ENCODE data around the gene KDM4C. TPM values are rescaled to one million over a fixed set of nuclear protein-coding genes. Genes with fewer than 3 reads are reported as not detected.

KDM4C gene
- total and polyA plus RNA-seq, 8 donors, result 6.7 to 129 (median 79.9) TPM

DNA sequence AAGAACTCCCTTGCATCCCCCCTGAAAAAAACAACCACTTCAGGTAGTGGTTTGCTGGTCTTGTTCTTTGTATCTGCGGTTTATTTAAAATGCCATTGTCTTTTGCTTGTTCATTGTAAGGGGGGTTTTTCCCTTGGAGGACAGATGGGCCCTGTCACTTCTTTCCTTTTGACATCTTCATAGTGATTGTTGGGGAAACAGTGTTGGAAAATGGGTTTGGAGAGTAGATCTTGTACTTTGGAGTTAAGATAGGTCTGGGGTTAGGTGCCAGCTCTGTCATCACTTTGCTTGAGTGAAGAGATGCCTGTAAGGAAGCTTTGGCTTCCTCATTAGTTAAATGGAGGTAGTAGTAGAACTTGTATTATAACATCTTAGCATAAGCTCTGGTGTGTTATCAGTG lies 112.4 kb downstream of the KDM4C start:
- intact Hi-C loops (cut with DNase I; ENCODE audit: low total_unique reads), result no loop called here
- Histone ChIP-seq H3K4me1 (peaks cover 0 to 25% (median 15%) of the 10 kb centered on the region in 4 donors), H3K27ac (no peak overlapping the region), H3K27me3 (no peaks in the 10 kb centered on the region), H3K9me3 (no peaks in the 10 kb centered on the region), H3K4me3 (no peak overlapping the region), H3K36me3 (peaks cover 0 to 2% (median 0%) of the 10 kb centered on the region in 4 donors)
- TF ChIP-seq POLR2AphosphoS5 (IDR thresholded peaks at IDR 0.05) (no peak), EP300 (IDR thresholded peaks at IDR 0.05) (no peak), POLR2A (IDR thresholded peaks at IDR 0.05) (no peak)
- TF ChIP-seq, protein P1, sequence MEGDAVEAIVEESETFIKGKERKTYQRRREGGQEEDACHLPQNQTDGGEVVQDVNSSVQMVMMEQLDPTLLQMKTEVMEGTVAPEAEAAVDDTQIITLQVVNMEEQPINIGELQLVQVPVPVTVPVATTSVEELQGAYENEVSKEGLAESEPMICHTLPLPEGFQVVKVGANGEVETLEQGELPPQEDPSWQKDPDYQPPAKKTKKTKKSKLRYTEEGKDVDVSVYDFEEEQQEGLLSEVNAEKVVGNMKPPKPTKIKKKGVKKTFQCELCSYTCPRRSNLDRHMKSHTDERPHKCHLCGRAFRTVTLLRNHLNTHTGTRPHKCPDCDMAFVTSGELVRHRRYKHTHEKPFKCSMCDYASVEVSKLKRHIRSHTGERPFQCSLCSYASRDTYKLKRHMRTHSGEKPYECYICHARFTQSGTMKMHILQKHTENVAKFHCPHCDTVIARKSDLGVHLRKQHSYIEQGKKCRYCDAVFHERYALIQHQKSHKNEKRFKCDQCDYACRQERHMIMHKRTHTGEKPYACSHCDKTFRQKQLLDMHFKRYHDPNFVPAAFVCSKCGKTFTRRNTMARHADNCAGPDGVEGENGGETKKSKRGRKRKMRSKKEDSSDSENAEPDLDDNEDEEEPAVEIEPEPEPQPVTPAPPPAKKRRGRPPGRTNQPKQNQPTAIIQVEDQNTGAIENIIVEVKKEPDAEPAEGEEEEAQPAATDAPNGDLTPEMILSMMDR (IDR thresholded peaks at IDR 0.05), result no peak
- DNase-seq, result no peak
- 91 to 97% (median 96%) methylated on average over 1 of the region's 1 CpG for WGBS, 5 donors

DNA sequence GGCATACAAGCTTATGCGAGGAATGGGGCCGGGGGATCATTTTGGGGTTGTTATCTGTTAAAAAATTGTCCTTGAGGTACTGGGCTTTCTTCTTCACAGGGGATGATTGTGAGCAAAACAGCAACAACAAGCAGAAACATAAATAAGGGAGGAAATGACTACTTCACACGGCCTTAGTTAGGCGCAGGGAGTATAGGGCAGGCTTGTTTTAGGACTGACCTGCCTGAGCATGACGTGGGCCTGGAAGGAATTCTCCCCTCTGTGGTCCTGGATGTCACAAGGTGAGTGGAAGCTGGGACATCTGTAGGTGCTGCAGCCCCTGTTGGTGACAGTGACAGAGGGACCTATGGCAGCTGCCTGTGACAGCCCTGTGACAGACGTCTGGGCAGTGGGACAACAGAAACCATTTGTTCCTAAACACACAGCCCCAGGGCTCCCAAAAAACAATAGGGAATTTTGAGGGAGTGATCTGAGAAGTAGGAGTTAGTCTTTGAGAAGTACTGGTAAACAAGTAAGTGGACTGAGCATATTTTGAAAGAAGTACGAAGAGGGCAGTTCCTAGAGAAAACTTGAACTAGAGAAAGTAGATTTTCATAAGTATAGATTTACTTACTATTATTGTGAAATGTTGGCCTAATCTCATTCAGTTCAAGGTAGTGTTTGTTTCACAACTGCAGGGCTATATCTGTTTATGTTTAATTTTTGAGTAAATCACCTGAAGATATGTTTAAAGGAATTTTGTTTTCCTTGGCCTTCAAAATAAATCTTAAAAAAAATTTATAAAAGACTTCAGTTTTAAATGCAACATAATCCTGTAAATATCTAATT lies 113.1 kb downstream of the KDM4C start:
- H3K9me3 ChIP-seq, result no peaks in the 10 kb centered on the region
- no peaks in the 10 kb centered on the region for H3K27me3 ChIP-seq
- intact Hi-C loops (cut with DNase I; ENCODE audit: low total_unique reads), result no loop called here
- DNase-seq, result no peak
- no peak overlapping the region for H3K4me3 ChIP-seq
- 85 to 89% (median 88%) methylated on average over 7 of the region's 7 CpGs for WGBS, 5 donors
- H3K27ac ChIP-seq, result no peak overlapping the region
- peaks cover 0 to 25% (median 15%) of the 10 kb centered on the region in 4 donors for H3K4me1 ChIP-seq
- TF ChIP-seq POLR2A (IDR thresholded peaks at IDR 0.05), result no peak
- TF ChIP-seq, protein P1 (IDR thresholded peaks at IDR 0.05), result no peak
- TF ChIP-seq EP300 (IDR thresholded peaks at IDR 0.05), result no peak
- TF ChIP-seq POLR2AphosphoS5 (IDR thresholded peaks at IDR 0.05), result no peak
- peaks cover 0 to 2% (median 0%) of the 10 kb centered on the region in 4 donors for H3K36me3 ChIP-seq

DNA sequence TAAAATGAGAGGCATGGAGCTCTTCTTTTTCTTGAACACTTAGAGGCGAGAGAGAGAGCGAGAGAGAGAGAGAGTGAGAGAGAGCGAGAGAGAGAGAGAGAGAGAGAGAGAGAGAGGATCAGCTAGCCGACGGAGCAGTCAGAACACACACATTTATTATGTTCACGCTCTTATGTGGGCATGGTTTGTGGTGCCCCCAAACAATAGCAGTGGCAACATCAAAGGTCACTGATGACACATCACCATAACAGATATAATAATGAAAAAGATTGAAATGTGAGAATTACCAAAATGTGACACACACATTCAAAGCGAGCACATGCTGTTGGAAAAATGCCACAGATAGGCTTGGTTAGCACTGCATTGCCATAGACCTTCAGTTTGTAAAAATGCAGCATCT lies 116.1 kb downstream of the KDM4C start:
- peak in 1 of 2 donors; percentile 26 for DNase-seq
- Histone ChIP-seq H3K36me3 (no peaks in the 10 kb centered on the region), H3K4me1 (peaks cover 0 to 28% (median 18%) of the 10 kb centered on the region in 4 donors), H3K27me3 (no peaks in the 10 kb centered on the region), H3K9me3 (no peaks in the 10 kb centered on the region), H3K27ac (no peak overlapping the region), H3K4me3 (no peak overlapping the region)
- intact Hi-C loops (cut with DNase I; ENCODE audit: low total_unique reads), result no loop called here
- TF ChIP-seq EP300 (IDR thresholded peaks at IDR 0.05), result no peak
- TF ChIP-seq POLR2A (IDR thresholded peaks at IDR 0.05), result no peak
- TF ChIP-seq POLR2AphosphoS5 (IDR thresholded peaks at IDR 0.05), result no peak
- TF ChIP-seq, protein P1 (IDR thresholded peaks at IDR 0.05), result no peak
- 32 to 66% (median 46%) methylated on average over 7 of the region's 7 CpGs for WGBS, 5 donors

DNA sequence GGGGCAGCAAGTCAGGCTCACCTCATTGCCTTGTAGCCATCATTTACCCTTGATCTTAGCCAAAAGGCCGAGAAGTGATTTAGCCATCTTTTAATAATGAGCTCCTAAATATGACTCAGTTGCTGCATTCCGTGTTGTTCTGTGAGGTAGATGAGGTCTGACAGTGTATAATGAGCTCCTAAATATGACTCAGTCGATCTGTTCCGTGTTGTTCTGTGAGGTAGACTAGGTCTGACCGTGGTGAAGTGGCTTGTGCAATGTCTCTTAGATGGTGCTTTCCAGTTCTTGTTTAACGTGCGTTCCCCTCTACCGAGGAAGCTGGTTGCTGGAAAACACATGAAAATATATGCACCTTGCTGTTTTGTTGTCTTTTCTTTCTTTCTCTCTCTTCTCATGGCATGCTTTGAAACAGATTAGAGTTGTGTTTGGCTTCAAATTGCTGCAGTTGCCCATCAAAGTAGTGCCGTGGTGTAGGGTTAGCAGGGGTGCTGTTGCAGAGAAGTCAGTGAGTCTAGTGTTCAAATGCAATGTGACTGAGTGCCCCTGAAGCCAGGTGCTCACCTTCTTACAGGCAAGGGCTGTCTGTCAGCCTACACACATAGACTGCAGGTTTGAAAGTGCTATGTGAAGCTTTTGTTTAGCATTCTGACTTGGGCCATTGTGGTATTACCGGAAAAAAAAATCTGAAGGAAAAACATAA lies 118.6 kb downstream of the KDM4C start:
- H3K36me3 ChIP-seq, result no peaks in the 10 kb centered on the region
- no peak overlapping the region for H3K4me3 ChIP-seq
- H3K27me3 ChIP-seq, result no peaks in the 10 kb centered on the region
- WGBS, 5 donors, result 94 to 97% (median 94%) methylated on average over 10 of the region's 10 CpGs
- DNase-seq, result no peak
- H3K9me3 ChIP-seq, result no peaks in the 10 kb centered on the region
- no peak overlapping the region for H3K27ac ChIP-seq
- intact Hi-C loops (cut with DNase I; ENCODE audit: low total_unique reads), result no loop called here
- peaks cover 0 to 23% (median 17%) of the 10 kb centered on the region in 4 donors for H3K4me1 ChIP-seq
- TF ChIP-seq EP300 (IDR thresholded peaks at IDR 0.05) (no peak), POLR2AphosphoS5 (IDR thresholded peaks at IDR 0.05) (no peak), POLR2A (IDR thresholded peaks at IDR 0.05) (no peak)
- TF ChIP-seq, protein P1 (IDR thresholded peaks at IDR 0.05), result no peak
